Endothelial cell of hepatic sinusoid (primary cell): ENCODE measurements around the gene ZNF611.
"Not testable (repeated sequence)": the region's sequence is repeated elsewhere in the genome, so short reads cannot be mapped to it uniquely, and the experiment has no call there.

Experiments
- in situ Hi-C: cut with HindIII; loops from 2 replicates; pipeline ENCODE4 v1.10.0; 2017; ENCODE audit warnings: low sequenced_read_pairs

The ZNF611 gene

DNA sequence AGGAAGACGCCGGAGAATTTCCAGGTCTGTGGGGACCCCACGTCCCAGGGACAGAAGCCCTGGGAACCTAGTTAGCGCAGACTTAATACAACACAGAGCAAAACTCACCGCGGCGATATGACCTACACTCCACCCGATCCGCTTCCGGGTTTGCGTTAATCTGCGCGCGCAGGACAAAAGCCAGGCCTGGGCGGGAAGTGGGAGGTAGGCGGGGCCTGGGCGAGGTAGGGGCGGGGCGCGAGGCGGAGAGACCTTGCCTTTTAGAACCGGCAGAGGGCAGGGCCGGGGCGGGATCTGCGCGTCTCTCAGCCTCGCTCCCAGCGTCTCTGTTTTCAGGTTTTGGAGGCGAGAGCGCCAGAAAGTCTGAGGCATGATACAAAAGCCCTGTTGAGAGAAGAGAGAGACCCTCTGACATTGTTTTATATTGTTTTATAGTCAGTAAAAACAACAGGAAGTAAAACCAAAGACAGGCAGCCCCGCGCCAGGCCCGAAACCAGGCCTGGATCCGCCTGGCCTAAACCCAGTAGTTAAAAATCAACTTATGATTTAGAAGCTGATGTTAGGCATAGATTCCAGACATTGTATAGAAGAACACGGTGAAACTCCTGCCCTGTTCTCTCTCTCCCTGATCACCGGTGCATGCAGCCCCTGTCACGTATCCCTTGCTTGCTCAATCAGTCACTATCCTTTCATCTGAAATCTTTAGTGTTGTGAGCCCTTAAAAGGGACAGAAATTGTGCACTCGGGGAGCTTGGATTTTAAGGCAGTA, at the start of gene ZNF611:
Gene ZNF611, minus strand, starts transcription at position 152 of the 769 bp plus-strand sequence. CDS start 19,150 bp downstream, outside the sequence.
- in situ Hi-C loops = no loop called here

DNA sequence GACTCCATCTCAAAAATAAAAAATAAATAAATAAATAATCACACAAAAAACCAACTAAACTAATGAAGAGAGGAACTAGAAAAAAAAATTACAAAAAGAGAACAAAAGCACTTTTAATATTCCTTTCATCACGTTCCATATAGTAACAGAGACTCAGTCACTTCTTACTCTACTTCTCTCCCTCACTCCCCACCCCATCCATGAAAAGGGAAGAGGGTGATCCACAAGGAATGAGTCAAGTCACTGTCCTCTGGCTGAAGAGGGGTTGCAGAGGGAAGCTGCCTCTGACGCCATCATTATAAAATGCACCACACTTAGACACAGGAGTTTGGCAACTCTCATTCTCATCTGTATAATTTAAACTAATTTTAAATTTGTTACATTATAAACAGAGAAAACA, 48.0 kb upstream of the ZNF611 start:
- in situ Hi-C loops = not testable (repeated sequence)

DNA sequence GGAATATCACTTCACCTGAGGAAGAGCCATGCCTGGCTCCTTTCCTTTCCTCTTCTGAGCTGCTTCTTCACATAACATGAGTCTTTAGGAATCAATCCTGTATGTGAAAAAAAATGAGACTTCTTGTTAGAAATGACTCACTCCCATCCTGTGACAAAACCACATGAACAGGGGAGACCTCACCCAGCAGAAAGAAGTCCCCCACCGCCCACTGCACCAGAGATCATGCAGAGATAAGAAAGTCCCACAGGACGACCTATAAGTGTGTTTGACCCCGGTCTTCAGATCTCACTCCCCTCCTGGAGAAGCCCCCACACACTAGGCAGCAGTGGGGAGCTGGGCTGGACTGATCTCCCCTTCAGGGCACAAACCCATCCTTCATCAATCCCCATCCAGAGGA, 44.0 kb upstream of the ZNF611 start:
- in situ Hi-C loops = no loop called here

DNA sequence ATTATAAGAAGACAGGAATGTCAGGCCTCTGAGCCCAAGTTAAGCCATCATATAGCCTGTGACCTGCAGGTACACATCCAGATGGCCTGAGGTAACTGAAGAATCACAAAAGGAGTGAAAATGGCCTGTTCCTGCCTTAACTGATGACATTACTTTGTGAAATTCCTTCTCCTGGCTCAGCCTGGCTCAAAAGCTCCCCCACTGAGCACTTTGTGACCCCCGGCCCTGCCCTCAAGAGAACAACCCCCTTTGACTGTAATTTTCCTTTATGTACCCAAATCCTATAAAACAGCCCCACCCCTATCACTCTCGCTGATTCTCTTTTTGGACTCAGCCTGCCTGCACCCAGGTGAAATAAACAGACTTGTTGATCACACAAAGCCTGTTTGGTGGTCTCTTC, 21.6 kb upstream of the ZNF611 start:
- in situ Hi-C loops = not testable (repeated sequence)

- in situ Hi-C loops = no loop called here
These were observed 14.9 kb upstream of the ZNF611 start for GRCh38 chr19:52749780-52750179.

DNA sequence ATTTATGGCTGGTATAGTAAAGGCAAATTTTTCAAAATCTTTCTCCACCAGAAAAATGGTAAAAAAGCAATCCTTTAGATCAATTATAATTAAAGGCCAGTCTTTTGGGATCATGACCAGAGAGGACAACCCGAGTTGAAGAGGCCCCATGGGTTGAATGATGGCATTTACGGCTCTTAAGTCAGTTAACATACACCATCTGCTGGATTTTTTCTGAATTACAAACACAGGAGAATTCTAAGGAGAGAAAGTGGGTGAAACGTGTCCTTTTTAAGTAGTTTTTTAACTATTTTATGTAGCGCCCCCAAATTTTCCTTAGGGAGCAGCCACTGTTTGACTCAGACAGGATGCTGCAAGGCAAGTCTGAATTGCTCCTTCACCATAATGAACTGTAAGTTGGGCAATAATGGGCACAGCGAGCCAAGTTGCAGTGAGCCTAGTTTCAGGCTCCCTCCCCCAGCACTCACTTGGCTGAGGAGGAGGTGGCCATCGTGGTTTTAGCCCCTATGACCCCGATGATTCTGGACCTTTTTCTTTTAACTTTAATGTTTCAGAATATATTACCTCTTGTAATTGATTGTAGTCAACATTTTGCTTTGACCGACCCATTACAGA, 13.6 kb upstream of the ZNF611 start:
- in situ Hi-C loops = no loop called here

DNA sequence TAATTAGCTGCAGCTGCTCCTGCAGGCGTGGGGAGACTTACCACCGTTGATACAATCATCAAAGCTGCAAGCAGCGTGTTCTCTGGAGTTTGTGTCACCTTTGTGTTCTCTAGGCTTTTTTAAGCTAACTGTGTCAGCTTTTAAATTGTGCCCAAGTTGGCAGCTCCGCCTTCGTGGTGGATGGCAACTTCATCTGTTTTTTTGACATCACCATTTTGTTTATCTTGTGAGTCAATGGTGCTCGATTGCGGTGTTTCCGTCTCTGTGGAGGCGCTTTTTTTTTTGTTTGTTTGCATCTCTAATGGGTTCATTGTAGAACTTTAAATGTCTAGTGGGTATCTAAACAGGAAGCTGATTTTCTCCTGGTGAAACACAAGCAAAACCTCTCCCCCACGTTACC, 11.1 kb upstream of the ZNF611 start:
- in situ Hi-C loops = not testable (repeated sequence)

DNA sequence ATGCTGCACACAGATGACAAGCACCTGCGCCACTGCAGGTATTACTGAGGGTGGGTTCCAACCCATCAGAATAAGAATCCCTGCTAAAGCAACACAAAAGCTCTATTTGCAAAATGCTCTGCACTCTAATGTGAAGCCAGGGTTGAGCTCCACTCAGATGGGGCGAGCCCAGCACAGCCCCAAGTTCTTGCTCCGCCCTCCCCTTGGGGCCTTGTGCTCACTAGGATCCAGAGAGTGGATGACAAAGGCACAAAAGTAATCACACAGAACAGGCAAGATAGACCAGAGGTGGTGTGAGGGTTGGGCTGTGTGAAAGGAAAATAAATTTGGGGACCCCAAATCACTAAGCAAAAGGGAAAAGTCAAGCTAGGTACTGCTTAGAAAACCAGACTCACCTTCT, 8.2 kb upstream of the ZNF611 start:
- in situ Hi-C loops = no loop called here

GRCh38 chr19:52742516-52742915, 7.7 kb upstream of the ZNF611 start:
- in situ Hi-C loops = no loop called here

DNA sequence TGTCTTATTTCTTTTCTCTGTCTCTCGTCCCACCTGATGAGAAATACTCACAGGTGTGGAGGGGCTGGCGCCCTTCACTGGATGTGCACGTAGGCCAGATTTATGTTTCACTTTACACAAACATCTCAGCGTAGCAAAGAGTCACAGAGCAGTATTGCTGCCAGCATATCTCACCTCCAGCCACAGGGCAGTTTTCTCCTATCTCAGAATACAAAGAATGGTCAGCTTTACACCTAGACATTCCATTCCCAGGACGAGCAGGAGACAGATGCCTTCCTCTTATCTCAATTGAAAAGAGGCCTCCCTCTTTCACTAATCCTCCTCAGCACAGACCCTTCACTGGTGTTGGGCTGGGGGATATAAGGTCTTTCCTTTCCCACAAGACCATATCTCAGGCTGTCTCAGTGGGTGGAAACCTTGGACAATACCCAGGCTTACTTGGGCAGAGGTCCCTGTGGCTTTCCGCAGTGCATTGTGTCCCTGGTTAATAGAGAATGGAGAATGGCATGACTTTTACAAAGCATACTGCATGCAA, 7.2 kb upstream of the ZNF611 start:
- in situ Hi-C loops = no loop called here

- in situ Hi-C loops = not testable (repeated sequence)
These were observed 6.5 kb upstream of the ZNF611 start for GRCh38 chr19:52741371-52741770.

DNA sequence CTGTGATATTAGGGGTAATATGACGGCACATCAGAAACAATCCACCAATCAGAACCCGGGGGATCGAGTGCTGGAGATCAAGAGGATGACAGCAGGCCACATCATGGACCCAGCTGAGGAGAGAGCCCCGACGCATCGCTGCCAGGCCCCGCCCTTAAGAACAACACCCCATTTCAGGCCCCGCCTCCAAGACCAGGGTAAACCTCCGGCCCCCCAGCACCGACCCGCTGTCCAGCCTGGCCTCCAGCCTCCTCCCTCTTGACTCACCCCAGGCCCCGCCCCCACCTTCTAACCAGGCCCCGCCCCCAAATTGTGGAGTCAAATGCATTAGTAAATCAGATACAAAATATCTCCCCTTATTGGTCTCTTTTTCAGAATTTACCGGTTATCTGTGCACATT, 4.7 kb upstream of the ZNF611 start:
- in situ Hi-C loops = no loop called here

GRCh38 chr19:52735734-52736133, 890 bp upstream of the ZNF611 start:
- in situ Hi-C loops = no loop called here

- in situ Hi-C loops = no loop called here
These were observed 432 bp downstream of the ZNF611 start for GRCh38 chr19:52734331-52734892.

DNA sequence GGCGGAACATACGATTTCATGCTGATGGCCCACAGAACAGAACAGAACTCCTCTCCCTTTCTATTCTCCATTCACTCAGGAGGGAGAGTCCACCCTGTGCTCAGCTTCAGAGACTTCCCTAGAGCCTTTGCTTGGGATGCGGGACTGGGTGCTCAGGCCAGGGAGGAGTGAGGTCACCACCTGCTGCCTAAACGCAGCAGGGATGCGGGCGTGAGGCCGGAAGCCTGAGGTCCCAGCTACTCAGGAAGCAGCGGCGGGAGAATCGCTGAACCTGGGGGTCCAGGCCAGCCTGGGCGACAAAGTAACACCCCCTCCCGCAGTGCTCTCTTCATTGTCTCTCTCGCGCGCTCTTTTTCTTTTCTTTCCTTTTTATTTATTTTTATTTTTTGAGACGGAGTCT, 8.8 kb downstream of the ZNF611 start:
- in situ Hi-C loops = not testable (repeated sequence)

DNA sequence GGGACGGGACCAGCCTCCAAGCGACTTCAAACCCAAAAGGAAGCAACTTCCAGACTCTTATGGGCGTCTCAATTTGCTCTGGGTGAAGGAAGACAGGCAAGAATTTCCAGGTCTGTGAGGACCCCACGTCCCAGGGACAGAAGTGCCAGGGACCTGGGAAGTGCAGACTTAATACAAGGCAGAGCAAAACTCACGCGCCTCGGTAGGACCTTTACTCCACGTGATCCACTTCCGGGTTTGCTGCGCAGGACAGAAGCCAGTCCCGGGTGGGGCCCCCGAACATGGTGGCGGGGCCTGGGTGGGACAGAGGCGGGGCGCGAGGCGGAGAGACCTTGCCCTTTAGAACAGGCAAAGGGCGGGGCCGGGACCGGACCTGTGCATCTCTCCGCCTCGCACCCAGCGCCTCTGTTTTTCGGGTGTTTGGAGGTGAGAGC, 9.3 kb downstream of the ZNF611 start:
- in situ Hi-C loops = no loop called here

DNA sequence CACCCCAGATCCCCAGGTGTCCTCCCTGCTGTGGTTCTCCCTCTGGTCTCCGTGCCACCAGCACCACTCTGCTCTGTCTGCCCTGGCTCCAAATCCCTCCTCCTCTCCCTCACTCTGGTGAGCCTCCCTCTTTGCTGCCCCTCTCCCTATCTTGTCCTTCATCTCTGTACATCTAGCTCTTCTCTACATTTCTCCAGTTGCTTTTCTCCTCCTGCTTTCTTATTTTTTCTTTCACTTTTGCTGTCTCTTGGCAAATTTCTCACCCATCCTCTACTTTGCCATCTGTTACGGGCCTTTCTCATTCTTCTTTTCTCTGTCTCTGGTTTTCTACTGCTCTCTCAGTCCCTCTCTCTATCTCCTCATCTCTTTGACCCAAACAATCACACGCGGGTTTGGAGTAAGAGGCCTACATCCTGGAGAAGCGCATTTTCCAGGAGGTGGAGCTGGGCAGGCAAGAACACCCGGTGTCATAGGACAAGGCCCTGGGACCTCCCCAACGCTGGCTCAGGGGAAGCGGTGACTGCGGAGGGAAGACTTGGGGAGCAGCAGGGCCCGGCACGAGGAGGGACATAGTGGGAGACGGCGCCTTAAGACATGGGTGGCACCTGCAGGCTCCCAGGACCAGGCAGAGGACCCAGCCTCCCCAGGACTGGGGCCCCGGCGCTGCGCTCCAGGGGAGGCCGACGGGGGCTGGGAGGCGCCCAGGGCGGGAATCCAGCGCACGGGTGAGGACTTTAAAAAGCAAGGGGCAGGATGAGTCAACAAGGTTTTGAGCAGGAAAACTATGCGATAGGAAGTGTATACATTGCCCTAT, 9.9 kb downstream of the ZNF611 start:
- in situ Hi-C loops = no loop called here

DNA sequence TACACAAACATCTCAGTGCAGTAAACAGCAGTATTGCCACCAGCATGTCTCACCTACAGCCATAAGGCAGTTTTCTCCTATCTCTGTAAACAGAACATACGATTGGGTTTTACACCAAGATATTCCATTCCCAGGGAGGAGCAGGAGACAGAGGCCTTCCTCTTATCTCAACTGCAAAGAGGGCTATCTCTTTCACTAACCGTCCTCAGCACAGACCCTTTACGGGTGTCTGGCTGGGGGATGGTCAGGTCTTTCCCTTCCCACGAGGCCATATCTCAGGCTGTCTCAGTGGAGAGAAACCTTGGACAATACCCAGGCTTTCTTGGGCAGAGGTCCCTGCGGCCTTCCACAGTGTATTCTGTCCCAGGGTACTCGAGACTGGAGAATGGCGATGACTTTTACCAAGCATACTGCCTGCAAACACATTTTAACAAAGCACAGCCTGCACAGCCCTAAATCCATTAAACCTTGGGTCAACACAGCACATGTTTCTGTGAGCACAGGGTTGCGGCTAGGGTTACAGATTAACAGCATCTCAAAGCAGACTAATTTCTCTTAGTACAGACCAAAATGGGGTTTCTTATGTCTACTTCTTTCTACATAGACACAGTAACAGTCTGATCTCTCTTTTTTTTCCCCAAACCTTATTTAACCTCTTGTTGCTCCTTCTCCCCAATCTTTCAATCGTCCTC, 10.8 kb downstream of the ZNF611 start:
- in situ Hi-C loops = not testable (repeated sequence)

- in situ Hi-C loops = no loop called here
These were observed 12.5 kb downstream of the ZNF611 start for GRCh38 chr19:52722062-52723003.
